K562 (cell line): ENCODE results near the gene KCNH2. TPM values are rescaled to one million over a fixed set of nuclear protein-coding genes. Genes with fewer than 3 reads are reported as not detected.

Experiments
- BCL6 ChIP-seq: fragments of 250-450 bp; sonication (Bioruptor Pico); IDR thresholded peaks from 2 replicates; pipeline ENCODE4 v1.4.0; 2020
- CBFB ChIP-seq: sonication (generic); formaldehyde crosslinking; IDR thresholded peaks from 2 replicates; pipeline ENCODE4 v1.4.0; 2020; ENCODE audit warnings: mild to moderate bottlenecking, missing genetic modification reagents
- CCAR2 ChIP-seq: fragments of 200-400 bp; formaldehyde crosslinking; IDR thresholded peaks from 2 replicates; pipeline ENCODE4 v1.6.1; 2017; ENCODE audit warnings: mild to moderate bottlenecking, low read depth, low read length
- CTBP1 ChIP-seq: fragments of 450-650 bp; IDR thresholded peaks from 2 replicates; pipeline ENCODE4 v1.6.1; 2016; ENCODE audit warnings: borderline replicate concordance
- FOXJ2 ChIP-seq: fragments of 200-800 bp; sonication (Bioruptor generic); IDR thresholded peaks from 2 replicates; pipeline ENCODE4 v1.6.1; 2016; ENCODE audit warnings: missing genetic modification characterization, missing compliant biosample characterization
- HNRNPH1 ChIP-seq: fragments of 200-400 bp; formaldehyde crosslinking; optimal IDR thresholded peaks from 2 replicates; pipeline ENCODE3; 2017; ENCODE audit warnings: low read depth, mild to moderate bottlenecking, low read length, moderate library complexity
- NCOA4 ChIP-seq: fragments of 450-650 bp; IDR thresholded peaks from 2 replicates; pipeline ENCODE4 v1.6.1; 2018; ENCODE audit warnings: mild to moderate bottlenecking; ENCODE audit not compliant: partially characterized antibody
- POLR2H ChIP-seq: IDR thresholded peaks from 2 replicates; pipeline ENCODE4 v1.6.1; 2016; ENCODE audit warnings: missing genetic modification characterization, low read depth, mild to moderate bottlenecking, control low read depth, missing compliant biosample characterization, moderate library complexity
- ZNF224 ChIP-seq: sonication (generic); formaldehyde crosslinking; IDR thresholded peaks from 2 replicates; pipeline ENCODE4 v1.8.0; 2022; ENCODE audit warnings: mild to moderate bottlenecking, missing genetic modification reagents
- ZNF707 ChIP-seq: fragments of 250-450 bp; sonication (Bioruptor Pico); conservative IDR thresholded peaks from 2 replicates; pipeline ENCODE4 v1.8.0; 2022; ENCODE audit warnings: inconsistent platforms, mild to moderate bottlenecking, moderate library complexity
- ZNF76 ChIP-seq: fragments of 250-450 bp; sonication (Bioruptor Pico); IDR thresholded peaks from 2 replicates; pipeline ENCODE4 v1.4.0; 2020; ENCODE audit warnings: mild to moderate bottlenecking, moderate library complexity, borderline replicate concordance
- polyA plus RNA-seq, 8 experiments: library from polyadenylated mRNA; depleted of rRNA in 4 of 8; stranded (reverse) in 5 of 8; unstranded in 3 of 8; fragments of >200 nt; fragmentation: Nextera tagmentation in 2 of 8; fragmentation: Illumina TruSeq in 1 of 8; extraction: Ambion mirVana in 2 of 8; extraction: Trizol in 1 of 8; gene quantifications; 2 replicates each; pipeline versions ENCODE4 v1.2.1 to v1.2.3, GENCODE V29; 2011 to 2014; ENCODE audit warnings: inconsistent platforms in 1 of 8, missing spikeins in 1 of 8
- total RNA-seq, 7 experiments: library from RNA; depleted of rRNA in 6 of 7; stranded (reverse); fragments of >200 nt in 6 of 7; fragmentation: Illumina TruSeq in 2 of 7; extraction: Trizol in 2 of 7; gene quantifications; 2 replicates each; pipeline versions ENCODE4 v1.2.1 to v1.2.3, GENCODE V29; 2011 to 2021; ENCODE audit warnings: low replicate concordance in 1 of 7
- TF ChIP-seq, protein P1 (sequence below): fragments of 250-450 bp; sonication (Bioruptor Pico); IDR thresholded peaks from 2 replicates; pipeline ENCODE4 v1.4.0; 2020
- TF ChIP-seq, protein P2 (sequence below): fragments of 450-650 bp; formaldehyde crosslinking; IDR thresholded peaks from 2 replicates; pipeline ENCODE4 v1.4.0; 2020; ENCODE audit warnings: mild to moderate bottlenecking
- TF ChIP-seq, protein P3 (sequence below): IDR thresholded peaks from 2 replicates; pipeline ENCODE4 v1.6.1; 2011; ENCODE audit warnings: borderline replicate concordance, low read depth, mild to moderate bottlenecking, moderate library complexity, low read length; ENCODE audit not compliant: insufficient read depth, poor library complexity, severe bottlenecking
- TF ChIP-seq, protein P4 (sequence below): fragments of 450-650 bp; formaldehyde crosslinking; IDR thresholded peaks from 2 replicates; pipeline ENCODE4 v1.4.0; 2022; ENCODE audit warnings: missing genetic modification characterization
- TF ChIP-seq, protein P5 (sequence below): sonication (generic); formaldehyde crosslinking; IDR thresholded peaks from 2 replicates; pipeline ENCODE4 v1.8.0; 2022; ENCODE audit warnings: missing genetic modification reagents, mild to moderate bottlenecking, moderate library complexity, borderline replicate concordance

The KCNH2 gene
- total and polyA plus RNA-seq, 9 of the 15 experiments (the other 6 are each of a cell fraction or from before 2014, with no cell fraction given): 18.1 to 368 (median 218) TPM

DNA sequence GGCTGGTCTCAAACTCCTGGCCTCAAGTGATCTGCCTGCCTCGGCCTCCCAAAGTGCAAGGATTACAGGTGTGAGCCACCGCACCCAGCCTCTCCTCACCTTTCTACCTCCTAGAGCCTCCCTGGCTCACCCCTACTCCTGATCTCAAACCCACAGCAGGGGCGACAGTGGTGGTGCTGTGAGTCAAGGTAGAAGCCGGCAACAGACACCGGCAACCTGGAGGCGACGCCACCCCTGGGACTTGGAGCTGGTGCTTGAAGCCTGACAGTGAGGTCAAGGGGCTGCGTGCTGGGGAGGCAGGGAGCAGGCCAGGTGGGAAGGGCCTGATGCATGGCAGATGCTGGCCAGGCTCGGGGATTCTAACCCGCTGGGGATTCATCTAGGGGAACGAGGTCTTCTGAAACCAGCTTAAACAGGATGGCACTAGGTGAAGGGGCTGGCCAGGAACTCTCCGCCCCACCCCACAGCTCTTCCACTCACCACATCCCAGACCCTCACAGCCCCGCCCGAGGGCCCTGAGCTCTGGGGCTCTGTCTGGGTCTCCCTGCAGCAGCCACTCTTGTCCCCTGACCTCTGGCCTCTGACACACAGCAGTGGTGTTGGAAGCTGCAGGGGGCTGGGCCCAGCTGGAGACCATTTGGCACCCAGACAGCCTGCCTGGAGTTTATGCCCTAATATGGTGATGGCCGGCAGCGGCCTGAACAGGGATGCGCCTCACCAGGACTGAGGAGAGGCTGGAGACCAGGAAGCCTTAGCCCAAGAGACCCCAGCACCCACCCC, 16.4 kb downstream of the KCNH2 start (continued):
- no peak for TF ChIP-seq CTBP1
- TF ChIP-seq, protein P1, sequence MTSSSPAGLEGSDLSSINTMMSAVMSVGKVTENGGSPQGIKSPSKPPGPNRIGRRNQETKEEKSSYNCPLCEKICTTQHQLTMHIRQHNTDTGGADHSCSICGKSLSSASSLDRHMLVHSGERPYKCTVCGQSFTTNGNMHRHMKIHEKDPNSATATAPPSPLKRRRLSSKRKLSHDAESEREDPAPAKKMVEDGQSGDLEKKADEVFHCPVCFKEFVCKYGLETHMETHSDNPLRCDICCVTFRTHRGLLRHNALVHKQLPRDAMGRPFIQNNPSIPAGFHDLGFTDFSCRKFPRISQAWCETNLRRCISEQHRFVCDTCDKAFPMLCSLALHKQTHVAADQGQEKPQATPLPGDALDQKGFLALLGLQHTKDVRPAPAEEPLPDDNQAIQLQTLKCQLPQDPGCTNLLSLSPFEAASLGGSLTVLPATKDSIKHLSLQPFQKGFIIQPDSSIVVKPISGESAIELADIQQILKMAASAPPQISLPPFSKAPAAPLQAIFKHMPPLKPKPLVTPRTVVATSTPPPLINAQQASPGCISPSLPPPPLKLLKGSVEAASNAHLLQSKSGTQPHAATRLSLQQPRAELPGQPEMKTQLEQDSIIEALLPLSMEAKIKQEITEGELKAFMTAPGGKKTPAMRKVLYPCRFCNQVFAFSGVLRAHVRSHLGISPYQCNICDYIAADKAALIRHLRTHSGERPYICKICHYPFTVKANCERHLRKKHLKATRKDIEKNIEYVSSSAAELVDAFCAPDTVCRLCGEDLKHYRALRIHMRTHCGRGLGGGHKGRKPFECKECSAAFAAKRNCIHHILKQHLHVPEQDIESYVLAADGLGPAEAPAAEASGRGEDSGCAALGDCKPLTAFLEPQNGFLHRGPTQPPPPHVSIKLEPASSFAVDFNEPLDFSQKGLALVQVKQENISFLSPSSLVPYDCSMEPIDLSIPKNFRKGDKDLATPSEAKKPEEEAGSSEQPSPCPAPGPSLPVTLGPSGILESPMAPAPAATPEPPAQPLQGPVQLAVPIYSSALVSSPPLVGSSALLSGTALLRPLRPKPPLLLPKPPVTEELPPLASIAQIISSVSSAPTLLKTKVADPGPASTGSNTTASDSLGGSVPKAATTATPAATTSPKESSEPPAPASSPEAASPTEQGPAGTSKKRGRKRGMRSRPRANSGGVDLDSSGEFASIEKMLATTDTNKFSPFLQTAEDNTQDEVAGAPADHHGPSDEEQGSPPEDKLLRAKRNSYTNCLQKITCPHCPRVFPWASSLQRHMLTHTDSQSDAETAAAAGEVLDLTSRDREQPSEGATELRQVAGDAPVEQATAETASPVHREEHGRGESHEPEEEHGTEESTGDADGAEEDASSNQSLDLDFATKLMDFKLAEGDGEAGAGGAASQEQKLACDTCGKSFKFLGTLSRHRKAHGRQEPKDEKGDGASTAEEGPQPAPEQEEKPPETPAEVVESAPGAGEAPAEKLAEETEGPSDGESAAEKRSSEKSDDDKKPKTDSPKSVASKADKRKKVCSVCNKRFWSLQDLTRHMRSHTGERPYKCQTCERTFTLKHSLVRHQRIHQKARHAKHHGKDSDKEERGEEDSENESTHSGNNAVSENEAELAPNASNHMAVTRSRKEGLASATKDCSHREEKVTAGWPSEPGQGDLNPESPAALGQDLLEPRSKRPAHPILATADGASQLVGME (CRISPR knock-in tag): no peak
- no peak for TF ChIP-seq POLR2H (tag)
- TF ChIP-seq ZNF224: no peak
- TF ChIP-seq, protein P2, sequence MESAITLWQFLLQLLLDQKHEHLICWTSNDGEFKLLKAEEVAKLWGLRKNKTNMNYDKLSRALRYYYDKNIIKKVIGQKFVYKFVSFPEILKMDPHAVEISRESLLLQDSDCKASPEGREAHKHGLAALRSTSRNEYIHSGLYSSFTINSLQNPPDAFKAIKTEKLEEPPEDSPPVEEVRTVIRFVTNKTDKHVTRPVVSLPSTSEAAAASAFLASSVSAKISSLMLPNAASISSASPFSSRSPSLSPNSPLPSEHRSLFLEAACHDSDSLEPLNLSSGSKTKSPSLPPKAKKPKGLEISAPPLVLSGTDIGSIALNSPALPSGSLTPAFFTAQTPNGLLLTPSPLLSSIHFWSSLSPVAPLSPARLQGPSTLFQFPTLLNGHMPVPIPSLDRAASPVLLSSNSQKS (CRISPR knock-in tag): no peak
- TF ChIP-seq ZNF76 (CRISPR knock-in tag): no peak
- TF ChIP-seq NCOA4: no peak
- TF ChIP-seq FOXJ2 (tag): no peak
- no peak for TF ChIP-seq CCAR2
- TF ChIP-seq ZNF707 (CRISPR knock-in tag): no peak
- no peak; the same call in 1 of the 2 replicates for TF ChIP-seq CBFB (CRISPR knock-in tag)
- no peak for TF ChIP-seq BCL6 (CRISPR knock-in tag)
- TF ChIP-seq, protein P3, sequence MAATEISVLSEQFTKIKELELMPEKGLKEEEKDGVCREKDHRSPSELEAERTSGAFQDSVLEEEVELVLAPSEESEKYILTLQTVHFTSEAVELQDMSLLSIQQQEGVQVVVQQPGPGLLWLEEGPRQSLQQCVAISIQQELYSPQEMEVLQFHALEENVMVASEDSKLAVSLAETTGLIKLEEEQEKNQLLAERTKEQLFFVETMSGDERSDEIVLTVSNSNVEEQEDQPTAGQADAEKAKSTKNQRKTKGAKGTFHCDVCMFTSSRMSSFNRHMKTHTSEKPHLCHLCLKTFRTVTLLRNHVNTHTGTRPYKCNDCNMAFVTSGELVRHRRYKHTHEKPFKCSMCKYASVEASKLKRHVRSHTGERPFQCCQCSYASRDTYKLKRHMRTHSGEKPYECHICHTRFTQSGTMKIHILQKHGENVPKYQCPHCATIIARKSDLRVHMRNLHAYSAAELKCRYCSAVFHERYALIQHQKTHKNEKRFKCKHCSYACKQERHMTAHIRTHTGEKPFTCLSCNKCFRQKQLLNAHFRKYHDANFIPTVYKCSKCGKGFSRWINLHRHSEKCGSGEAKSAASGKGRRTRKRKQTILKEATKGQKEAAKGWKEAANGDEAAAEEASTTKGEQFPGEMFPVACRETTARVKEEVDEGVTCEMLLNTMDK: no peak
- no peak for TF ChIP-seq HNRNPH1
- TF ChIP-seq, protein P4, sequence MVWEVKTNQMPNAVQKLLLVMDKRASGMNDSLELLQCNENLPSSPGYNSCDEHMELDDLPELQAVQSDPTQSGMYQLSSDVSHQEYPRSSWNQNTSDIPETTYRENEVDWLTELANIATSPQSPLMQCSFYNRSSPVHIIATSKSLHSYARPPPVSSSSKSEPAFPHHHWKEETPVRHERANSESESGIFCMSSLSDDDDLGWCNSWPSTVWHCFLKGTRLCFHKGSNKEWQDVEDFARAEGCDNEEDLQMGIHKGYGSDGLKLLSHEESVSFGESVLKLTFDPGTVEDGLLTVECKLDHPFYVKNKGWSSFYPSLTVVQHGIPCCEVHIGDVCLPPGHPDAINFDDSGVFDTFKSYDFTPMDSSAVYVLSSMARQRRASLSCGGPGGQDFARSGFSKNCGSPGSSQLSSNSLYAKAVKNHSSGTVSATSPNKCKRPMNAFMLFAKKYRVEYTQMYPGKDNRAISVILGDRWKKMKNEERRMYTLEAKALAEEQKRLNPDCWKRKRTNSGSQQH: peak; percentile 22; the same call in 1 of the 2 replicates
- TF ChIP-seq, protein P5, sequence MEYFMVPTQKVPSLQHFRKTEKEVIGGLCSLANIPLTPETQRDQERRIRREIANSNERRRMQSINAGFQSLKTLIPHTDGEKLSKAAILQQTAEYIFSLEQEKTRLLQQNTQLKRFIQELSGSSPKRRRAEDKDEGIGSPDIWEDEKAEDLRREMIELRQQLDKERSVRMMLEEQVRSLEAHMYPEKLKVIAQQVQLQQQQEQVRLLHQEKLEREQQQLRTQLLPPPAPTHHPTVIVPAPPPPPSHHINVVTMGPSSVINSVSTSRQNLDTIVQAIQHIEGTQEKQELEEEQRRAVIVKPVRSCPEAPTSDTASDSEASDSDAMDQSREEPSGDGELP (CRISPR knock-in tag): peak; percentile 96
